Sigmoid colon (tissue), 7 donors: ENCODE results near the gene HDAC8. TPM values are rescaled to one million over a fixed set of nuclear protein-coding genes. Genes with fewer than 3 reads are reported as not detected.

Experiments
- DNase-seq: peaks from one replicate; pipeline ENCODE4 v3.0.0-alpha.2; 2019
- H3K27ac ChIP-seq, 4 donors: fragments of 200-600 bp; sonication (generic); one replicate each; pipeline ENCODE4 v1.5.1; 2016 to 2019; ENCODE audit warnings: mild to moderate bottlenecking in 1 of 4
- H3K27me3 ChIP-seq, 3 donors: fragments of 200-600 bp; sonication (generic); one replicate each; pipeline ENCODE4 v1.5.1; 2019; ENCODE audit warnings: mild to moderate bottlenecking in 1 of 3
- H3K36me3 ChIP-seq, 4 donors: fragments of 200-600 bp; sonication (generic); one replicate each; pipeline ENCODE4 v1.5.1; 2016 to 2019
- H3K4me1 ChIP-seq, 4 donors: fragments of 200-600 bp; sonication (generic); one replicate each; pipeline ENCODE4 v1.5.1; 2017 to 2019
- H3K4me3 ChIP-seq, 4 donors: fragments of 200-600 bp; sonication (generic); one replicate each; pipeline ENCODE4 v1.5.1; 2017 to 2019; ENCODE audit warnings: mild to moderate bottlenecking in 2 of 4, moderate library complexity in 1 of 4
- H3K9me3 ChIP-seq, 4 donors: fragments of 200-600 bp in 3 of 4; sonication (generic) in 3 of 4; one replicate each; pipeline versions ENCODE4 v1.5.1 to v1.6.1; 2013 to 2019
- EP300 ChIP-seq, 4 donors: sonication (generic); formaldehyde crosslinking; IDR thresholded peaks; one replicate each; pipeline ENCODE4 v1.6.1; 2017; ENCODE audit warnings: antibody characterized with exemption in 4 of 4
- POLR2A ChIP-seq, 2 donors: fragments of 450-650 bp; IDR thresholded peaks; one replicate each; pipeline ENCODE4 v1.6.1; 2016; ENCODE audit warnings: antibody characterized with exemption in 2 of 2, mild to moderate bottlenecking in 2 of 2, moderate library complexity in 2 of 2
- POLR2AphosphoS5 ChIP-seq, 4 donors: sonication (generic); formaldehyde crosslinking; IDR thresholded peaks; one replicate each; pipeline ENCODE4 v1.6.1; 2017; ENCODE audit warnings: antibody characterized with exemption in 4 of 4
- WGBS, 2 donors: extraction: QIAGEN DNeasy Blood & Tissue Kit; methylation state at CpG; one replicate each; pipeline ENCODE4 v1.1.7; 2013; 5-methylcytosine and 5-hydroxymethylcytosine counted together
- intact Hi-C: fragments of 100-400 bp; cut with DNase I; formaldehyde crosslinking; loops from one replicate; pipeline ENCODE4 v1.15.1; 2023
- polyA plus RNA-seq, 3 donors: library from polyadenylated mRNA; stranded (reverse); fragments of 200-250 nt; gene quantifications; one replicate each; pipeline ENCODE4 v1.2.3, GENCODE V29; 2013
- total RNA-seq, 4 donors: library from RNA; depleted of rRNA; stranded (reverse); fragments of >200 nt; gene quantifications; one replicate each; pipeline ENCODE4 v1.1.0, GENCODE V29; 2016
- TF ChIP-seq, protein P1 (sequence below), 4 experiments: fragments of 450-650 bp in 3 of 4; fragments of 200-600 bp in 1 of 4; IDR thresholded peaks; one replicate each; pipeline ENCODE4 v1.5.1; 2016 to 2019; ENCODE audit warnings: antibody characterized with exemption in 4 of 4, mild to moderate bottlenecking in 3 of 4, moderate library complexity in 2 of 4
- donor health status: healthy with polysubstance abuse.
- donor health status: Bipolar disorder and iron deficiency.
- donor health status: healthy.

HDAC8 gene
- total and polyA plus RNA-seq, 7 donors = 13.2 to 44.0 (median 30.4) TPM

- Histone ChIP-seq H3K27ac (no peak overlapping the region), H3K36me3 (no peaks in the 10 kb centered on the region), H3K4me1 (no peaks in the 10 kb centered on the region), H3K9me3 (no peaks in the 10 kb centered on the region), H3K4me3 (no peak overlapping the region), H3K27me3 (no peaks in the 10 kb centered on the region)
- TF ChIP-seq POLR2A (IDR thresholded peaks at IDR 0.05) (no peak), EP300 (IDR thresholded peaks at IDR 0.05) (no peak), POLR2AphosphoS5 (IDR thresholded peaks at IDR 0.05) (no peak)
- TF ChIP-seq, protein P1, sequence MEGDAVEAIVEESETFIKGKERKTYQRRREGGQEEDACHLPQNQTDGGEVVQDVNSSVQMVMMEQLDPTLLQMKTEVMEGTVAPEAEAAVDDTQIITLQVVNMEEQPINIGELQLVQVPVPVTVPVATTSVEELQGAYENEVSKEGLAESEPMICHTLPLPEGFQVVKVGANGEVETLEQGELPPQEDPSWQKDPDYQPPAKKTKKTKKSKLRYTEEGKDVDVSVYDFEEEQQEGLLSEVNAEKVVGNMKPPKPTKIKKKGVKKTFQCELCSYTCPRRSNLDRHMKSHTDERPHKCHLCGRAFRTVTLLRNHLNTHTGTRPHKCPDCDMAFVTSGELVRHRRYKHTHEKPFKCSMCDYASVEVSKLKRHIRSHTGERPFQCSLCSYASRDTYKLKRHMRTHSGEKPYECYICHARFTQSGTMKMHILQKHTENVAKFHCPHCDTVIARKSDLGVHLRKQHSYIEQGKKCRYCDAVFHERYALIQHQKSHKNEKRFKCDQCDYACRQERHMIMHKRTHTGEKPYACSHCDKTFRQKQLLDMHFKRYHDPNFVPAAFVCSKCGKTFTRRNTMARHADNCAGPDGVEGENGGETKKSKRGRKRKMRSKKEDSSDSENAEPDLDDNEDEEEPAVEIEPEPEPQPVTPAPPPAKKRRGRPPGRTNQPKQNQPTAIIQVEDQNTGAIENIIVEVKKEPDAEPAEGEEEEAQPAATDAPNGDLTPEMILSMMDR (IDR thresholded peaks at IDR 0.05) = no peak
- WGBS, 2 donors = 96% methylated on average over 6 of the region's 6 CpGs
- intact Hi-C loops = no loop called here
- DNase-seq = no peak
Observed at GRCh38 chrX:72475952-72476668, 96.5 kb downstream of the HDAC8 start.

- TF ChIP-seq POLR2AphosphoS5 (IDR thresholded peaks at IDR 0.05) (no peak), POLR2A (IDR thresholded peaks at IDR 0.05) (no peak), EP300 (IDR thresholded peaks at IDR 0.05) (no peak)
- TF ChIP-seq, protein P1 (IDR thresholded peaks at IDR 0.05) = no peak
- no peaks in the 10 kb centered on the region for H3K27me3 ChIP-seq
- no peak overlapping the region for H3K27ac ChIP-seq
- H3K36me3 ChIP-seq = no peaks in the 10 kb centered on the region
- intact Hi-C loops = no loop called here
- H3K9me3 ChIP-seq = no peaks in the 10 kb centered on the region
- no peak for DNase-seq
- H3K4me1 ChIP-seq = no peaks in the 10 kb centered on the region
- H3K4me3 ChIP-seq = no peak overlapping the region
- WGBS, 2 donors = 93 to 94% methylated on average over 1 of the region's 1 CpG
Observed at GRCh38 chrX:72475338-72475737, 97.3 kb downstream of the HDAC8 start.

DNA sequence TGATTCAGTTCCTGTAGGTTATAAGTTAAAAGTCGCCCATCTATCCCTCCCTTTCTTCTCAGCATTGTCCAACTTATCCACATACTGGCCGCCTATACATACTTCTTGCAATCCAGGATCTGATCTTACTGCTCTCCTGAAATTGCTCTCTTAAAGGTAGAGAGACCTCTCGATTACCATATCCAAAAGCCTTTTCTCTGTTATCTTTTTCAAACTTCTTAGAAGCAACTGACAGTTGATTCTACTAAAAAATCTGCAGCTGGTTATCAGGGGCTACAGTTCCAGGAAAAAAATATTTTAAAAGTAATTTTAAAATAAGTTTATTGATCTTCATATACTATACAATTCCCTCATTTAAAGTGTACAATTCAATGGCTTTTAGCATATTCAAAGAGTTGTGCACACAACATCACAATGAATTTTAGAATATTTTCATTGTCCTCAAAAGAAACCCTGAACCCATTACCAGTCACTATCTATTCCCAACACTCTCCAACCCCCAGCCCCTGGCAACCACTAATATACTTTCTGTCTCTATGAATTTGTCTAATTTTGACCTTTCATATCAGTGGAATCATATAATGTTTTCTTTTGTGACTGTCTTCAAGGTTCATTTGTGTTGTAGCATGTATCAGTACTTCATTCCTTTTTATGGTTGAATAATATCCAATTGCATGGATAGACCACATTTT lies 102.0 kb downstream of the HDAC8 start:
- H3K4me1 ChIP-seq = no peaks in the 10 kb centered on the region
- H3K36me3 ChIP-seq = no peaks in the 10 kb centered on the region
- no peak overlapping the region for H3K27ac ChIP-seq
- no peaks in the 10 kb centered on the region for H3K27me3 ChIP-seq
- no peaks in the 10 kb centered on the region for H3K9me3 ChIP-seq
- TF ChIP-seq, protein P1 (IDR thresholded peaks at IDR 0.05) = no peak
- no peak for TF ChIP-seq EP300 (IDR thresholded peaks at IDR 0.05)
- no peak for TF ChIP-seq POLR2AphosphoS5 (IDR thresholded peaks at IDR 0.05)
- WGBS, 2 donors = 96 to 98% methylated on average over 3 of the region's 3 CpGs
- H3K4me3 ChIP-seq = no peak overlapping the region
- intact Hi-C loops = no loop called here
- DNase-seq = no peak

- intact Hi-C loops = no loop called here
- 97 to 100% methylated on average over 1 of the region's 1 CpG for WGBS, 2 donors
- no peak for DNase-seq
- Histone ChIP-seq H3K36me3 (no peaks in the 10 kb centered on the region), H3K27ac (no peak overlapping the region), H3K4me1 (no peaks in the 10 kb centered on the region), H3K4me3 (no peak overlapping the region), H3K9me3 (no peaks in the 10 kb centered on the region), H3K27me3 (no peaks in the 10 kb centered on the region)
- no peak for TF ChIP-seq POLR2AphosphoS5 (IDR thresholded peaks at IDR 0.05)
- no peak for TF ChIP-seq EP300 (IDR thresholded peaks at IDR 0.05)
- TF ChIP-seq, protein P1 (IDR thresholded peaks at IDR 0.05) = no peak
- TF ChIP-seq POLR2A (IDR thresholded peaks at IDR 0.05) = no peak
Observed at GRCh38 chrX:72470117-72470516, 102.5 kb downstream of the HDAC8 start.
